Thoracic aorta (tissue), 2 donors: ENCODE measurements around the gene BFSP1. TPM values are rescaled to one million over a fixed set of nuclear protein-coding genes. Genes with fewer than 3 reads are reported as not detected.

ENCODE experiments used
- ATAC-seq: fragments of 150-250 bp; one replicate; pipeline ENCODE4 v1.8.0; 2017; ENCODE audit warnings: low read depth; ENCODE audit not compliant: insufficient number of reproducible peaks, low FRiP score
- DNase-seq: peaks from one replicate; pipeline ENCODE4 v3.0.0-alpha.2; 2020; ENCODE audit warnings: low spot score
- H3K27ac ChIP-seq, 2 donors: fragments of 200-600 bp; sonication (generic); 1 replicate in 1 of 2; 2 replicates in 1 of 2; pipeline ENCODE4 v1.5.1; 2016; ENCODE audit warnings: mild to moderate bottlenecking in 2 of 2, moderate library complexity in 2 of 2
- H3K27me3 ChIP-seq: fragments of 200-600 bp; sonication (generic); replicated peaks from 2 replicates; pipeline ENCODE4 v1.6.0; 2016; ENCODE audit warnings: mild to moderate bottlenecking; ENCODE audit not compliant: insufficient read depth
- H3K36me3 ChIP-seq: fragments of 200-600 bp; sonication (generic); one replicate; pipeline ENCODE4 v1.5.1; 2016
- H3K4me1 ChIP-seq, 2 donors: fragments of 200-600 bp; sonication (generic); 1 replicate in 1 of 2; 2 replicates in 1 of 2; pipeline versions ENCODE4 v1.5.1 to v1.6.0; 2016; ENCODE audit warnings: low read depth in 2 of 2, mild to moderate bottlenecking in 1 of 2; ENCODE audit not compliant: control insufficient read depth in 1 of 2
- H3K4me3 ChIP-seq: fragments of 200-600 bp; sonication (generic); 2 replicates; pipeline ENCODE4 v1.5.1; 2016; ENCODE audit warnings: mild to moderate bottlenecking
- H3K9me3 ChIP-seq: fragments of 200-600 bp; sonication (generic); 2 replicates; pipeline ENCODE4 v1.5.1; 2016
- CTCF ChIP-seq: fragments of 200-600 bp; sonication (generic); IDR thresholded peaks from one replicate; pipeline ENCODE4 v1.5.1; 2019; ENCODE audit warnings: antibody characterized with exemption
- total RNA-seq, 2 donors: library from RNA; depleted of rRNA; stranded (reverse); fragments of >200 nt; gene quantifications; one replicate each; pipeline versions ENCODE4 v1.1.0 to v1.2.3, GENCODE V29; 2016

Gene BFSP1
- total RNA-seq, 2 donors from 2014 or later: 2.4 to 3.0 TPM

- H3K27me3 ChIP-seq: no peaks in the 10 kb centered on the region
- no peaks in the 10 kb centered on the region for H3K9me3 ChIP-seq
- H3K4me3 ChIP-seq: no peak overlapping the region
- no peak for DNase-seq
- peak overlapping the region; percentile 98 for H3K27ac ChIP-seq
- peaks cover 51 to 88% of the 10 kb centered on the region in 2 donors for H3K4me1 ChIP-seq
- no peak for ATAC-seq
- H3K36me3 ChIP-seq: no peaks in the 10 kb centered on the region
- TF ChIP-seq CTCF: no peak
These were observed 29.3 kb upstream of the BFSP1 start for GRCh38 chr20:17560344-17561074.

GRCh38 chr20:17559338-17559737 is 28.2 kb upstream of the BFSP1 start:
- DNase-seq: no peak
- Histone ChIP-seq H3K27ac (peak overlapping the region; percentile 98), H3K9me3 (no peaks in the 10 kb centered on the region), H3K27me3 (no peaks in the 10 kb centered on the region), H3K4me1 (peaks cover 51 to 83% of the 10 kb centered on the region in 2 donors), H3K4me3 (peak overlapping the region; percentile 60), H3K36me3 (no peaks in the 10 kb centered on the region)
- no peak for ATAC-seq
- no peak for TF ChIP-seq CTCF

GRCh38 chr20:17558941-17559304 is 27.7 kb upstream of the BFSP1 start:
- no peak for TF ChIP-seq CTCF
- Histone ChIP-seq H3K9me3 (no peaks in the 10 kb centered on the region), H3K27ac (peak overlapping the region; percentile 98), H3K4me3 (peak overlapping the region; percentile 60), H3K36me3 (no peaks in the 10 kb centered on the region), H3K4me1 (peaks cover 51 to 80% of the 10 kb centered on the region in 2 donors), H3K27me3 (no peaks in the 10 kb centered on the region)
- DNase-seq (no peak), ATAC-seq (no peak)

GRCh38 chr20:17558154-17558940 is 27.2 kb upstream of the BFSP1 start:
- Histone ChIP-seq H3K36me3 (no peaks in the 10 kb centered on the region), H3K27me3 (no peaks in the 10 kb centered on the region), H3K4me3 (peak overlapping the region; percentile 60), H3K9me3 (no peaks in the 10 kb centered on the region), H3K4me1 (peaks cover 51 to 74% of the 10 kb centered on the region in 2 donors), H3K27ac (peak overlapping the region; percentile 98)
- ATAC-seq (peak; percentile 89), DNase-seq (peak; percentile 58)
- no peak for TF ChIP-seq CTCF

- Histone ChIP-seq H3K4me1 (peaks cover 48 to 68% of the 10 kb centered on the region in 2 donors), H3K36me3 (no peaks in the 10 kb centered on the region), H3K27me3 (no peaks in the 10 kb centered on the region), H3K4me3 (peak overlapping the region; percentile 38), H3K9me3 (no peaks in the 10 kb centered on the region), H3K27ac (peak overlapping the region; percentile 98)
- no peak for DNase-seq
- no peak for ATAC-seq
- no peak for TF ChIP-seq CTCF
These were observed 26.5 kb upstream of the BFSP1 start for GRCh38 chr20:17557675-17558006.
